Raji (cell line): ENCODE measurements around the gene ARPC2.

Source experiments
- POLR2A ChIP-seq: IDR thresholded peaks from 2 replicates; pipeline ENCODE4 v1.6.1; 2011; ENCODE audit warnings: low read depth, low read length, control low read depth; ENCODE audit not compliant: insufficient read depth

The ARPC2 gene

DNA sequence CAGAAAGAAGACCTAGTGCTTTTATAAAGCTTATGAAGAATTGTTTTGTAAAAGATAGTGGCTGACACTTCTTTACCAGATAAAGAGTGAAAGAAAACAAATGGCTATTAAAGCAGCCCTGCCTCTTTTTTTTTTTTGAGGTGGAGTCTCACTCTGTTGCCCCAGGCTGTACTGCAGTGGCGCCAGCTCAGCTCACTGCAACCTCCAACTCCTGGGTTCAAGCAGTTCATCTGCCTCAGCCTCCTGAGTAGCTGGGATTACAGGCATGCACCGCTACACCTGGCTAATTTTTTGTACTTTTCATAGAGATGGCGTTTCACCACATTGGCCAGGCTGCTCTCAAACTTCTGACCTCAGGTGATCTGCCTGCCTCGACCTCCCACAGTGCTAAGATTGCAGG is 12.9 kb downstream of the ARPC2 start:
- no peak for TF ChIP-seq POLR2A

GRCh38 chr2:218230882-218231281 is 13.9 kb downstream of the ARPC2 start:
- no peak for TF ChIP-seq POLR2A

GRCh38 chr2:218233543-218233942 is 16.6 kb downstream of the ARPC2 start:
- no peak for TF ChIP-seq POLR2A

DNA sequence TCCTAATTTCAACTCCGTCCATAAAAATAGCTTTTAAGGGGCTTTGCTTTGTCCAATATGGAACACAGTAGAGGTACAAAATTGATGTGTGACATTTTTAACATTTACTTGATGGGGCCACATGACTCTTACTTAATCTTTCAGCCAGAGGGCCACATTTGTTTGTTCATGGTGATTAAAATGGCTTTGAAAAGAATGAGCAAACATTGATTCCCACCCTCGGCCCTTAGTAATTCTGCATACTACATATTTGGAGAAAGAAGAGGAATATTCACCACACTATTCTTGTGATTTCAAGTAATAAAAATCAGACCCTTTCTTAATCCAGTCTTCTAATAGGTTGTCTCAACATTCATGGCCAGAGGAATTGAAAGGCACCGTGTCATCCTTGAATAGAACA is 17.5 kb downstream of the ARPC2 start:
- no peak for TF ChIP-seq POLR2A

GRCh38 chr2:218235017-218235416 is 18.0 kb downstream of the ARPC2 start:
- no peak for TF ChIP-seq POLR2A

DNA sequence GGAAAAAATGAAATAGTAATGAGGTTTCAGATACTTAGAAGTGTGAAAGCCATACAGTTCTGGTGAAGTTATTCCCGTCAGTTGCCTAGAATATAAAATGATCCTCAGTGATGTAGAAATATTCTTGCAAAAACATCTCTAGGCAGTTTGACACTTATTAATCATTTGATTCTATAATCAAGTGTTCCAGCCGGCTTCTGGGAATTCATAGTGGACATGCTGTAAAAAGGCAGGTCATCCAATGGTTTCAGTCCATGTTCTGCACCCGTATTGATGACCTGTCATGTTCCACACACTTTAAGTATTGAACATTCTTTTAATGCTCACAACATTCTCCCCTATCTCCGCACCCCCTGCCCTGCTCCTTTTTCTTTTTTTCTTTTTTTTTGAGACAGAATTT is 19.8 kb downstream of the ARPC2 start:
- TF ChIP-seq POLR2A = no peak

DNA sequence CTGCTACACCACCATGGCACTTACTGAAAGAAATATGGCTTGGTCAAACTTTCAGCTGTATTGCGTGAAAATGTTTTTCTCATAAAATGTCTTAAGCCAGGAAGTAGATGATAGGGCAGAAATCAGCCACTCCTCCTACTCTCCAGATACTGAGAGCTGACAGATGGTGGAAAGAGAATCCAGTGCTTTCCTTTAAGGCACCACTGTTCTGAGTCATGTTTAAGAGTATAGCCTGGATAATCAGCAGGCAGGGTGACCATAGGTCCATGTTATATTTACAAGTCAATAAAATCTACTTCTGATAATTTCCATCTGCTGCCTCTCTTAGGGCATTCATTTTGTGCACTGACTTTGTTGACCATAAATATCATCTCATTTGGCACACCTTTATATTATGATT is 21.9 kb downstream of the ARPC2 start:
- no peak for TF ChIP-seq POLR2A

DNA sequence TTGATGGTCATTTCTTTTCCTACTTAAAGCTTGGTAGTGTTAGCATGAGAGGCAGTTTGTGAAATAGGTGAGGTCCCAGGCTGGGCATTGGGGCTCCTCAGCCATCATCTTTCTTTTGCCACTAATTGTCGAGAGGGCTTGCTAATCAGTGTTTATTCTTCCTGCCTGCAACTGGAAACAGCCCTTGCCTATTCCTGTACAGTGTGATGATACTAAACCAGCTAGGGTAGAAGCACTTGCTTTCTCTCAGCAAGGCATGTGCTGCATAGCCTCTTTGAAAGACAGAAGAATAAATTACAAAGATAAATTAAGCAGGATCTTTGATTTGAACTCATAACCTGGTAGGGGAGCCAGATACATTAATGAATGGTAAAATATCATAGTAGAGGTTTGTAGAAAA is 27.2 kb downstream of the ARPC2 start:
- no peak for TF ChIP-seq POLR2A

GRCh38 chr2:218244665-218245064 is 27.7 kb downstream of the ARPC2 start:
- TF ChIP-seq POLR2A = no peak

GRCh38 chr2:218245214-218245613 is 28.2 kb downstream of the ARPC2 start:
- TF ChIP-seq POLR2A = no peak

DNA sequence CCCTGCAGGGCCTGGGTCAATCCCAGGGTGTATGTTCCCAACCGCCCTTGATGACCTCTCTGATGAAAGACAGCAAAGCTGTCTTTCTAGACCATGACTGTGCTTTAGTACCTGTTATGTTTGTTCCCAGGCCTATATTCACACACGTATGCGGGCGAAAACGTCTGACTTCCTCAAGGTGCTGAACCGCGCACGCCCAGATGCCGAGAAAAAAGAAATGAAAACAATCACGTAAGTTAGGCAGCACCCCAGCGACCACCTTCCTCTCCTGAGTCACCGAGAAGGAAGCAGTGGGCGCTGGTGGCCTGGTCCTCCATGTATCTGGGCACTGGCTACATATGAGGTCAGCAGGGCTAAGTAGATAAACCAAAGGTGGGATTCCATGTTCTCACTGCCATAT is 32.7 kb downstream of the ARPC2 start:
- no peak for TF ChIP-seq POLR2A

- no peak for TF ChIP-seq POLR2A
Observed at GRCh38 chr2:218252509-218253231, 35.7 kb downstream of the ARPC2 start.

GRCh38 chr2:218253232-218253625 is 36.2 kb downstream of the ARPC2 start:
- TF ChIP-seq POLR2A = no peak

- TF ChIP-seq POLR2A = no peak
Observed at GRCh38 chr2:218255446-218255845, 38.5 kb downstream of the ARPC2 start.

DNA sequence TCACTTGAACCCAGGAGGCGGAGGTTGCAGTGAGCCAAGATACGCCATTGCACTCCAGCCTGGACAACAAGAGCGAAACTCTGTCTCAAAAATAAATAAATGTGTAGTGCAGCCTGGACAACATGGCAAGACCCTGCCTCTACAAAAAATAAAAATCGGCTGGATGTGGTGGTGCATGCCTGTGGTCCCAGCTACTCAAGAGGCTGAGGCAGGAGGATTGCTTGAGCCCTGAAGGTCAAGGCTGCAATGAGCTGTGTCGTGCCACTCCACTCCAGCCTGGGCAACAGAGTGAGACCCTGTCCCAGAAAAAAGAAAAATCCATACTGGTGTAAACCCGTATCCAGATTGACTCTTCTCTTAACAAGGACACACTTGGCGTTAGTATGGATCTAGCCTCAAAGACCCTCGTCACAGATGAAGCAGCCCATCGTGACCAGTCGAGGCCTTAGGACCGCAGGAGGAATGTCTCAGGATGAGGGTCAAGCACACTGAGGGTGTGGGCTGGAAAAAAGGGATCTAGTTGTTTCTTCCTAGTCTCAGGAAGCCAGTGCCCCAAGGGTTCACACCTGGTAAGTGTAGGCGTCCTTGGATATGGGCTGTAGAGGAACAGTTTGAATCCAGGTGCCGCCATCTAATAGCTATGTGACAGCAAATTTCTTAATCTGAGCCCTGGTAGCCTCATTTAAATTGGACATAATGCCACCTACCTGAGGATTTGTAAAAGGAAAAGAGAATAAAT is 39.8 kb downstream of the ARPC2 start:
- no peak for TF ChIP-seq POLR2A

GRCh38 chr2:218257390-218257981 is 40.5 kb downstream of the ARPC2 start:
- no peak for TF ChIP-seq POLR2A

DNA sequence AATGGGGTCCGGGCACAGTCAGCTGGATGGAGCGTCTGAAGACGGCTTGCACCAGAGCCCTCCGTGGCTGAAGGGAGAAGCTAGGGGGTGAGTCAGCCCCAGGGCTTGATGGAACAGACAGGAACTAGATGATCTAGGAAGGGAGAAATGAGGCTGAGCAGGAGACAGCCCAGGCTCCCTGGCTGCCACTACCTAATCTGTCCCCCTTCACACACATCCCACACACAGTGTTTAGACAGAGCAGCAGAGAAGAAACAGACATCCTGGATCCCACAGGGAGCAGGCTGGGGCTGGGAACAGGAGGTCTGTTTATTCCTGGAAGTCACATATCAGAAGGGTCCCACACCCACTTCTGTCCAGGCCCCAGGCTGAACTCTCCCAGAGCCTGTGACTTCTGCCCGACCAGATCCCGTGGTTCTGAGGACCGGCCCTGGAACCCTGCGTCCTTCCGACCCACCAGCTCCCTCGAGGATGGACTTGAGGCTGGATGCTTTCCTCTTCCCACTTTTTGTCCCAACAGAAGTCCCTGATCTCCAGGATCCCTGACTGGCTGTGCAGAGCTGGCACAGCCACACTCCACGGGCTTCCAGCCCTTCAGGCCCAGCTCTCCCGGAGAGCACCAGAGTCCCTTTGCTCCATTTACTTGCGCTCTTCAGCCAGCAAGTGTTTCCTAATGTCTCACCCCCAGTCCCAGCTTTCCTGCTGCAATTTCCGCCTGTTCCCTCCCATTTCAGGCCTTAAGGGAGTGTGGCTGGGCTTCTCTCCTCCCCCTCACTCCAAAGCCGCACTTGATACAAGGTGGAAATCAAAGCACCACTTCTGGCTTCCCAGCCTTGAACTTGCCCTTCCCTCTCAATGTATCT is 42.3 kb downstream of the ARPC2 start:
- no peak for TF ChIP-seq POLR2A
